ENCODE results near the gene NDE1.
A peak's percentile ranks its signal among the peaks of the same experiment; 100 is the strongest.
"Not testable (repeated sequence)": the region's sequence is repeated elsewhere in the genome, so short reads cannot be mapped to it uniquely, and the experiment has no call there.

Gene NDE1

DNA sequence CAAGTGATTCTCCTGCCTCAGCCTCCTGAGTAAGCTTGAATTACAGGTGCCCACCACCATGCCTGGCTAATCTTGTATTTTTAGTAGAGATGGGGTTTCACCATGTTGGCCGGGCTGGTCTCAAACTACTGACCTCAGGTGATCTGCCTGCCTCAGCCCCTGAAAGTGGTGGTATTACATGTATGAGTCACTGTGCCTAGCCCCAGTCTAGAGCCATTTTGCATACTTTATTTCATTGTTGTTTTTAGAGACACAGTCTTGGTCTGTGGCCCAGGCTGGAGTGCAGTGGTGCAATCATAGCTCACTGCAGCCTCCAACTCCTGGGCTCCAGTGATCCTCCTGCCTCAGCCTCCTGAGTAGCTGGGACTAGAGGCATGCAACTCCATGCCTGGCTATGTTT is 42.5 kb downstream of the NDE1 start:
- DNase-seq = not testable (repeated sequence)

DNA sequence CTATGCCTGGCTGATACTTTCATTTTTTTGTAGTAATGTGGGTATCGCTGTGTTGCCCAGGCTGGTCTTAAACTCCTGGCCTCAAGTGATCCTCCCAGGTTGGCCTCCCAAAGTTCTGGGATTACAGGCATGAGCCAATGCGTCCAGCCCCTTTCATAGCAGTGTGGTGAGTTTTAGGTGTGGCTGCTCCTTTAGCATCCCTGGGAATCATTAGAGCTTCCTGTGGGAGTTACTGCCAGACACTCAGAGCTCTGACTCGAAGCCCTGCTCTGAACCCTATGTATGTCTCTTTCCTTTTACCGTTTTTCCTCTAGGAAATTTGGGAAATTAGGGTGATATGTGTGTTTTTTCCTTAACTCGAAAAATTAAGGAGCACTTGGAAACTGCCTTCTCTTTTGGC is 44.5 kb downstream of the NDE1 start:
- DNase-seq = no peak

DNA sequence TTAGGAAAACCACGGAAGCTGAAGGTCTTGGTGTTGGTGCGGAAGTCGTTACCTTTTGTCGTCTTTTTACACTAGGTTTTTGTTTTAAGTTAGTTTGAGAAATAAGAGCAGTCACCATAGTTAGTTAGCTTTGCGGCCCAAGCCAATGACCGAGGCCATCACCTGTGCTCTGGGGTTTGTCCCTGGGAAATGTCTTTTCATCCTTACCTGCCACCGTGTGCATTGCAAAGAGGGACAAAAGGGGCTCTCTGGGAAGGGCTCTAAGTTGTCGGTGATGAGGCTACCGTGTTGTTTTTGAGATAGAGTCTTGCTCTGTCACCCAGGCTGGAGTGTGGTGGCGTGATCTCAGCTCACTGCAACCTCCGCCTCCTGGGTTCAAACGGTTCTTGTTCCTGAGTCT is 49.8 kb downstream of the NDE1 start:
- no peak for DNase-seq

DNA sequence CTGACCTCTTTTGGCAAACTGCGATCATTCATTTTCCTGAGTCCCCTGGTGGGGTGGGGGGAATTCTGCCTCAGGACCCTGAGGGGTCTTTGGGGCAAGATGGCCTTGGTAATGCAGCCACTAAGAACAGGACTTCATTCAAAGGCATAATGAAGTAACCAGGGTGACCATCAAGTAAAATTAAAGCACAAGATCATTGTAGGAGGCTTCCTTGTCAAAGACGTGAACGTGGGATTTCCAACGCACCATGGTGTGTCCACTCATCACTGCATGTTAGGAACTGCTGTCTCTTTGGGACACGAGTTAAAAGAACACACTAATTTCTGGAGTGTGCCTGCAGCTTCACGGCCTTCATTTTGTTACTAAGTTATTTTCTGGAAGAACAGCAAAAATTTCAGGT is 51.3 kb downstream of the NDE1 start:
- no peak for DNase-seq

DNA sequence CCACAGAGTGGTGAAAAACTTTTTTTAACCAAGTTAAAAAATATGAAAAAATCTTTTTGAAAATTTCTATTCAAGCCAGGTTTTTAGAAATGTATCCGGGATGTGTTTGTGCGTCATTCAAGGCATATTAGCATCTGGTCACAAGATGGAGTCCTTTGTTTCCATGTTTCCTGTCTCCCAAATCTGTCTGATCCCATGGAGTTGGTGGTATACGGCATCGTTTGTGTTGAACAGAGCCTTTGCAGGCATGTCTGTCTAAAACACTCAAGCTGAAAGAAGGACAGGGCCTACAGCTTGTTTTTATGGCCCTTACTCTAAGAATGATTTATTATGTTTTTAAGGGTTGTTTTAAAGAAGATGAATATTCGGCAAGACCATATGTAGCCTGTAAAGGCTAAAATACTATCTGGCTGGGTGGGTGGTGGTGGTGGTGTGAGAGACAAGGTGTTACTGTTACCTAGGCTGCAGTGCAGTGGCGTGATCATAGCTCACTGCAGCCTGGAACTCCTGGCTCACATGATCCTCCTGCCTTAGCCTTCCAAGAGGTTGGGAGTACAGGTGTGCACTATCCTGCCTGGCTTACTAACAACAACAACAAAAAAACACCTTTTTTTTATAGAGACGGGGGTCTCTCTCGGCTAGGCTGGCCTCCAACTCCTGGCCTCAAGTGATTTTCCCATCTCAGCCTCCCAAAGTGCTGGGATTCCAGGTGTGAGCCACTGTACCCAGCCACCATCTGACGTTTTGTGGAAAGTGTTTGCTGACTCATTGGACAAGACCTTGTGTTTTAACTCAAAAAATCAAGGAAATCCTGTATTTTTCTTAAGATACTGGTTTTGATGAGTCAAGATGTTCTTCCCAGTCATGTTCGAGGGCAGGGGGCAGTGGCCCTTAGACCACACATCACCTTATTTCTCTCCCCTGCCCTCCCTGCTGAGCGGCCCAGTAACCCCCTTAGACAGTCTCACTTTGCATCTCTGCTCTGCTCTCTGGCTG is 52.2 kb downstream of the NDE1 start:
- DNase-seq = no peak

DNA sequence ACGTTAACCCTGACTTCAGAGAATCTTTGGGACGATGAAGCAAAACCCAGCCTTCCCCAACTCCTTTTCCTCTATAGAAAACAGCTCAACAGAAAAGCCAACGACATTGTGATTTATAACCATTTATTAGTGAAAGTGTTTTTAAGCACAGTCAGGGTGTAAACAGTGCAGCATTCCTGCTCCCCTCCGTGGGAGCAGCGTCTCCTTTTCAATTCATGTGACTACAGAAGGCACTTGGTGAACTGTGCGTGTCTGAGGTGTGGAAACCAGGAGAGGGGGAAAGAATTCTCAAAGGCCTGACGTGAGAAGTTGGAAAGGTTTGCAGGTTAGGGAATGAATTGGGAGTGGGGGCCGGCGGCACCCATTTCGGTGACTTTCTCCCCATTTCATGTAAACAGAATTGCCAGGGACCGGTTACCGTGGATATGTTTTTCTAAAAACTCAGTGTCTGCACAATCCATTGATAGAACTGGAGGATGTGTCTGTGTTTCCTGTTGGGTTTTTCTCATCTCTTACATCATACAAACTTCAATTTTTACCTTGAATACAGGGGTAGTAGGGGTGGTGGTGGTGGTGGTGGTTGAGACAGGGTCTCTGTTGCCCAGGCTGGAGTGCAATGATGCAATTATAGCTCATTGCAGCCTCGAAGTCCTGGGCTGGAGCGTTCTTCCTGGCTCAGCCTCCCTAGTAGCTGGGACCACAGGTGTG is 53.1 kb downstream of the NDE1 start:
- no peak for DNase-seq

DNA sequence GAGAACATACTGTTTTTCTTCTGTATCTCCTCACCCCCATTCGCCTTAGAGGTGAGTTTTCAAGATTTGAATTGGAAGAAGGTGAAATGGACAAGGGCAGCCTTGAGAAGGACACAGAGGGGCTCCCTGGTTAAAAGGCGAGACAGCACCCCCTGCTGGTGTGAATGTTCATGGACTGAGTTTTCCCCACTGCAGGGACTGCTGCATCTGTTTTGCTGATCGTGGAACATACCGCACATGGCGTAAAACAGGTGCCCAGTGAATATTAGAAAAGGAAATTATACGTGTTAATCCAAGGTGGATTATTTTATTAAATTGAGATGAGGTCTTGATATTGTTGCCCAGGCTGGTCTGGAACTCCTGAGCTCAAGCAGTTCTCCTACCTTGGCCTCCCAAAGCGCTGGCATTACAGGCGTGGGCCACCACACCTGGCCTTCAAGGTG is 54.5 kb downstream of the NDE1 start:
- DNase-seq = peak in 53 of 58 donors; percentile 1 to 86 (median 50)

DNA sequence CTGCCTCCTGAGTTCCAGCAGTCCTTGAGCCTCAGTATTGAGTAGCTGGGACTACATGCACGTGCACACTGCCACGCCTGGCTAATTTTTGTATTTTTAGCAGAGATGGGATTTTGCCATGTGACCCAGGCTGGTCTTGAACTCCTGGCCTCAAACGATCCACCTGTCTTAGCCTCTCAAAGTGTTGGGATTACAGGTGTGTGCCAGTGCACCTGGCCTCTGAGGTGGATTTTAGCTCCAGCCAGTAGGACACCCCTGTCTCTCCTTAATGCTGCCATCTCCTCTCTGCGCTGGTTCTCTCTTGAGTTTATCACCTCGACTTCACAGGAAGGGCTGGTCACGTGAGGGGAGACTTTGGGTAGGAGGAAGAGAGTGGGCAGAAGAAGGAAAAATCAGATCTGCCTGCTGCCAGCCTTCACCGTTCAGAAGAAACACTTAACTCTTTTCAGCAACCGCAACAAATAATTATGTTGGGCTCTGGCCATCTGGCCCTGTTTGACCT is 55.1 kb downstream of the NDE1 start:
- DNase-seq = peak in 3 of 58 donors; percentile 0 to 6 (median 2)

DNA sequence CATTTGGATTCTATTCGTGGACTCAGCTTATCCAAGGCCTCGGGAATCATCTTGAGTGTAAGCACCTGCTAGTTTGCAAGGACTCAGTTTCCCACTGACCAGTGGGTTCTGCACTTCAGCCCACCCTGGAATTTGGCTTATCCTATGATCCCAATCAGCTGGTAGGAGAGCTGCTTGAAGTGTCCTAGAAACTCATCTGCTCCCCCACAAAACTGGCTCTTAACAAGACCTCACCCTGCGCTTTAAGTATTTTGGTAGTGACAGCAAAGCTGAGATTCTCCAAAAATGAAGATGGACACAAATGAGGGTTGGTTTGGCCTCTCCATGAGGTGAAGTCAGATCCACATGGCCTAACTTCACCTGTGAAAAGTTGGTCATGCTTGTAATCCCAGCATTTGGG is 57.3 kb downstream of the NDE1 start:
- no peak for DNase-seq

DNA sequence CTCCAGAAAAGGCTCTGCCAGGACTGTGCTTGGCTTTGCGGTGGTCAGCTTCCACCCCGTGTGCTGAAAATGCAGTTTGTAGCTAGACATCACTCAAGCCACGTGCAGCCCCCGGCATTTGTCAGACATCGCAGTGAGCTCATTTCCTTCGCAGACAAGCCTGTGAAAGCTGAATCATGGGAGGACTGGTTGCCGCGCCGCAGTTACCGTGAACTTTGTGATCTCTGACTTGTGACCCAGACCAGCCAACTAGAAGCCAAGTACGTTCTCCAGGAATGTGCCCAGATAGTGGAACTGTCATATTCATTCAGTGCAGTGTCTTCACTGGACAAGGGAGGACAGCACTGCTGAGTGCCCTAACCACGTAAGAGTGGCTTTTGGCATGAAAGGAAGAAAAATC is 58.1 kb downstream of the NDE1 start:
- no peak for DNase-seq

DNA sequence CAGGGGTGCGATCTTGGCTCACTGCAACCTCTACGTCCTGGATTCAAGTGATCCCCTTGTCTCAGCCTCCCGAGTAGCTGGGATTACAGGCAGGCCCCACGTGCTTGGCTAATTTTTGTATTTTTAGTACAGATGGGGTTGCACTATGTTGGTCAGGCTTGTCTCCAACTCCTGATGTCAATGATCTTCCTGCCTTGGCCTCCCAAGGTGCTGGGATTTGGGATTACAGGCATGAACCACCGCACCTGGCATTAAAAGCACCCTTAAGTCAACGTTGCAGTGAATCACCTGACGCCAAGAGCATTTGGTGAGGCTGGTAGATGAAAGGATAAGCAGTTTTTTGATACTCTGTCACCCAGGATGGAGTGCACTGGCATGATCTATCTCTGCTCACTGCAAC is 59.0 kb downstream of the NDE1 start:
- no peak for DNase-seq

DNA sequence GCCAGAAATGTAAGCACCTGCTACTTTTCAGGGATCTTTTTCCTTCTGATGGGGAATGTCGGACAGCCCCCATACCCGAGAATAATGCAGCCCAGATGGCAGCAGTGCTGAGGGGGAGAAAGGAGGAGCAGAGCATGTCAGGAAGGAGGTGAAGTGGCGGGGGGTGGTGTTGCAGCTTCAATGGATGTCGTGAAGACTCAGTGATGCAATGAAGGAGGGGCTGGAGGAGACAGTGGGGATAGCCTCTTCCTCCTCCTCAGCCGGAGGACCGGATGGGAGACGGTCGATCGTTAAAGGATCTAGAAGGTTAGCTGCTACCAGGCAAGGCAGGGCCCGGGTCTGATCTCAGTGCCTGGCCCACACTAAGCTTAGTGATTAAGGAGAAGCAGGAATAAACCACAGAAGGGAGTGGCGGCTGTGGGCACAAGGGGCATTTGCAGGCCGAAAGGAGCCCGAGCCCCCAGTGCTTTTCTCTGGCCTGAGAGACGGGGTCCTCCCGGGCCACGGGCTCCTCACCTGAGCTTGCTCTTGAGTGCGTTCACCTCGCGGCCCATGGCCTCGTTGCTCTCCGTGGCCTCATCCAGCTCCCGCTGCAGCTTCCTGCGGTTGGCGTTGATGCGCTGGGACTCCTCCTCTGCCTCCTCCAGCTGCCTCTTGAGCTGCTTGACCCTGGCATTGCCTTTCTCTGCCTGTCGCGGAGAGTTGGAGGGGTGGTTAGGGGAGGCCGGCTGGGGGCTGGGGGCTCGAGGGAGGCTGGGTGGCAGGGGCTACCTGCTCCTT is 64.5 kb downstream of the NDE1 start:
- no peak for DNase-seq

DNA sequence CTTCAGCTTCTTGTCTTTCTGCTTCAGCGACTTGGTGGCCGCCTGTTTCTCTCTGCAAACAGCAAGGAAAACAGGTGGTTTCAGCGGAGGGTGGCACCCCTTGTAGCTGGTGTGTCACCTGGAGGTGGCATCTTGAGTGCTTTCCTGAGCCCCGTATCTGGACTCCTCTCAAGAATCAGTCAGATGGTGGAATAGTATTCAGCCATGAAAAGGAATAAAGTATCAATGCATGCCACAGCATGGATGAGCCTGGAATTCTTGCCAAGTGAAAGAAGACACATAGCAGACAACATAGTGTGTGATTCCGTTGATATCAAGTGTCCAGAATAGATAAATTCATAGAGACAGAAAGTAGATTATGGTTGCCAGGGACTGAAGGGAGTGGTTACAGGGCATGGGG is 65.2 kb downstream of the NDE1 start:
- DNase-seq = no peak

DNA sequence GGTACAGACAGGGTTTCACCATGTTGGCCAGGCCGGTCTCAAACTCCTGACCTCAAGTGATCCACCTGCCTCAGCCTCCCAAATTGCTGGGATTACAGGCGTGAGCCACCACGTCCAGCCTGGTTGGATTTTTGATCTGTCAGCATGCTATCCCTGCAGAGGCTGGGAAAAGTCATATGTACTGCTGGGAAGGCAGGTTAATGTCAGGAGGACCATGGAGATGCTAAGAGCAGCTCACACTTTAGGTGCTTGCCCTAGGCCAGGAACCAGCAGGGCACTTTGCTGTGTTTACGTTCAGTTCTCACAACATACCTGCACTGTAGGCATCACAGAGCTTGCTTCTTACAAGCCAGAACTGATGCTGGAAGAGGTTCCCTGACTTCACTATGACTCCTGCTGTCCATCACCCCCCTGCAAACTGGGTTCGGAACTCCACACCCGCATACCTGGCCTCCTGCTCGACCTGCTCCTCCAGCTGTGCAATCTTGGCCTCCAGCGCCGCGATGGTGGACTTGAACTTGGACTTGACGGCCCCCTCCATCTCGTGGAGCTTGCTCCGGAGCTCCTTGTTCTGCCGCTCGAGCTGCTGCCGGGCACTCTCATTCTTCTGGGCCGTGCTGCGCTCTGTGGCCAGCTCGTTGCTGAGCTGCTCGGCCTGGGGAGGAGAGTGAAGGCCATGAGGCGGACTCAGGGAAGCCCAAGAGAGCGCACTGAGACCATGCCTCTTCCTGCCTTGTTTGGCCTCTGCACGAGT is 66.8 kb downstream of the NDE1 start:
- DNase-seq = no peak

DNA sequence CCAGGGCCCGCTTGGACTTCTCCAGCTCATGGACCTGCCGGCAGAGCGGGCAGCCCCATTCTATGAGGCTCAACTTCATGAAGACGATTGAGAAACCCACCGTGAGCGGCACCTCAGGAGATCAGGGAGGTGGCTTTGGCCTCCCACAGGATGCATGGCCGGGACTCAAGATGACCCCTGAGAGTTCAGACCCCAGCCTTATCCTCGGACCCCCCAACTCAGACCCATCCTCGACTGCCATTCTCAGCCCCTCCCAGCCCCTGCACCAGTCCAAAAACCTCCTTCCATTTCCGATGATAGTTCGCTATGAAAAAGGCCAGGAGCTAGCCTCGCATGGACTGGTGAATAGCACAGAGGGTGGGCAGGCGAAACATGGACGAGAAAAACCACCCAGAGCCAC is 71.0 kb downstream of the NDE1 start:
- DNase-seq = no peak

DNA sequence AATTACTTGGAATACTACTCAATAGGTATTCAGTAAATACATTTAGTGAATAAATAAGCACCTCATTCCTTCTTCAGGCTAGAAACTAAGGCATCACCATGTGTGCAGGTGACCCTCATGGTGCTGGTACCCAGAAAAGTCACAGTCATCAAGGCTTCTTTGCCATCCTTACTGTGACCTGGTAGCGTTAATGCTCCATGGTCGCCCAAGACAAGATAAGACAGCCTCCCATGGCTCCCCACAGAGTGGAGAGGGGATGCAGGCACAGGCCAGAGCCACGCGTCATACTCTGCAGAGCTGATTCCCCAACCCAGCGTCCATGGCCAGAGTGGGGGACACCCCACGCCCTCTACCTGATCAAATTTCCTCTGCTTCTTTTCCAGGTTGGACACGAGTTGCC is 73.8 kb downstream of the NDE1 start:
- DNase-seq = no peak

DNA sequence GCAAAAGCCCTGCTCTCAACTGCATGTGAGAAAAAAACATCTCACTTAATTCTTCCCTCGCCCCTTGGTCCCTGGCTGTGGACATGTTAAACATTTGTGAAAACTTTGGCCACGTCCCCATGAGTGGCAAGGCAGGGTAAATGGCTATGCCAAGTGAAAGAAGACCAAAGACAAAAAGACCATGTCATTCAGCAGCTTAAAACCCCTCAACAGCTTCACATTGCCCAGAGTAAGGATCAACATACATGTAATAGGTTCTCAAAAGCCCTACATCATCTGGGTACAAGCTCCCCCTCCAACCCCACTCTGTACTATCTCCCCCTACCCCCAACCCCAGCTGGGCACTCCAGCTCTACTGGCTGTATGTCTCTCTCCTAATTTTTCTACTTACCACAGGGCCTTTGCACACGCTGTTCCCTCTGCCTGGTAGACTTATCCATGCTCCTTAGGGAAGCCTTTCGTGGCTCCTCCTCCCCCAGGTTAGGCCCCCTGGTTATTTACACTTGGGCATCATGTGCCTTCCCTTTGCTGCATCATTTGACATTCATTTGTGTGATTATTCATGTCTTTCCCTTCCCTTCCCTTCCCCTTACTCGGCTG is 75.7 kb downstream of the NDE1 start:
- DNase-seq = no peak

DNA sequence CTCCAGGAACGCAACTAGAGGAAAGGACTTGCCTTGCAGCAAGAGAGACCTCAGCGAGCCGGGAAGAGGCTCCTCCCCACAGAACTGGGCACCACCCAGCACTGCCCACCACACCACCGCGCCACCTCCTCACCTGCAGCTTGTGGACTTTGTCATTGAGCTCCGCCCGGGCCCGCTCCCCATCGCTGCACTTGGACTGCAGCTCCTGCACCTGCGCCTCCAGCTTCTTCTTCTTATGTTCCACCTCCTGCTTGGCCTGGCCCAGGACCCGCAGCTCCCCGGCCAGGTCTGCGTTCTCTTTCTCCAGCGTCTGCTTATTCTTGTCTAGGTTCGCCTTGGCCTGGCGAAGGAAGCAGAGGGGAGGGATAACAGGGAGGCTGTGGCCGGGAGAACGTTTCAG is 76.7 kb downstream of the NDE1 start:
- DNase-seq = no peak

DNA sequence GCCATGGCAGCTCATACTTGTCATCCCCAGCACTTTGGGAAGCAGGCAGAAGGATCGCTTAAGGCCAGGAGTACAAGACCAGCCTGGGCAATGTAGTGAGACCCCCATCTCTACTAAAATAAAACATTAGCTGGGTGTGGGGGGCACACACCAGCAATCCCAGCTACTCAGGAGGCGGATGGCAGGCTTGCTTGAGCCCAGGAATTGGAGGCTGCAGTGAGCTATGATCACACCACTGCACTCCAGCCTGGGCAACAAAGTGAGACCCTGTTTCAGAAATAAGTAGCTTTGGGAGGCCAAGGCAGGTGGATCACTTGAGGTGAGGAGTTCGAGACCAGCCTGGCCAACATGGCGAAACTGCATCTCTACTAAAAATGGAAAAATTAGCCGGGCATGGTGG is 77.7 kb downstream of the NDE1 start:
- not testable (repeated sequence) for DNase-seq

DNA sequence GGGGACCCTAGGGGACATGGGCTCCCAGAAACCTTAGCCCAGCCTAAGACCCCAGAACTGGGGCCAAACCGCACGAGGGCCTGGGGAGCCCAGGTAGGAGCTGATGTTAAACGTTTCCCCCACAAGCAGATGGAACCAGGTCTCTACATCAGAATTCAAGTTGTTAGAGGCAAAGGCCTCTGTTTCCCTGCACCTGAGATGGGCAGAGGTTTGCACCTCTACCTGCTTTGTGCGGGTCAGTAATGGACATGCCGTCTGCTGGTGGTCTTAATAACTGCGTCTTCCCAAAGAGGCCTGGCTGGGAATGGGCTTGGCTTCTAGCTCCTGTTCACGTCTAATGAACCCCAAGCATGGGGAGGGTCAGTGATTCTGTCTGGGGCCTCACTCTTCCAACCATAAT is 79.1 kb downstream of the NDE1 start:
- no peak for DNase-seq
